IPS-18a (cell line): Measurements from ENCODE around the gene CGNL1.

Experiments
- H3K27ac ChIP-seq: one replicate; pipeline ENCODE4 v1.5.1; 2013; ENCODE audit warnings: low read length
- H3K27me3 ChIP-seq: one replicate; pipeline ENCODE4 v1.6.1; 2013; ENCODE audit warnings: mild to moderate bottlenecking, low read length; ENCODE audit not compliant: control insufficient read depth, insufficient read depth
- H3K36me3 ChIP-seq: one replicate; pipeline ENCODE4 v1.6.1; 2013; ENCODE audit warnings: low read depth, low read length; ENCODE audit not compliant: control insufficient read depth
- H3K4me1 ChIP-seq: one replicate; pipeline ENCODE4 v1.6.1; 2013; ENCODE audit warnings: low read depth, low read length; ENCODE audit not compliant: control insufficient read depth
- H3K4me3 ChIP-seq: one replicate; pipeline ENCODE4 v1.5.1; 2013; ENCODE audit warnings: low read length
- H3K9ac ChIP-seq: one replicate; pipeline ENCODE4 v1.6.1; 2013; ENCODE audit warnings: mild to moderate bottlenecking, low read length, moderate library complexity
- H3K9me3 ChIP-seq: one replicate; pipeline ENCODE4 v1.6.1; 2013; ENCODE audit warnings: low read depth, low read length; ENCODE audit not compliant: control insufficient read depth

The CGNL1 gene

DNA sequence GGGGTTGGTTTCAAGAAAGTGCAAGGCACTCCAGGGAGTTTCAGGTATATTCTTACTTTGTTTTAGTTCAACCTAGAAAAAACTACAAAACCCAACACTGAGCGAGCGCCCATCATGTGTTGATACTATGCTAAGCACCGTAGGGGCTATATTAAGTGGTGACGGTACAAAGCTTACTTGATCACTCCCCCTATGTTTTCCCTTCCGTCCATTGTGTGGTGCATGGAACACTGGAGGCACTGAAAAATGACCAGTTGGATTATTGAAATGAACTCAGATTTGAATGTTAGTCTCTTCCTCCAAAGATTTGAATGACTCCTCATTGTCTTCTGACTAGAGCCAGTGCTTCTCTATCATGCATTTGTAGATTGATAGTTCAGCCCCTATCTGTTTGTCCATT, 222.0 kb downstream of the CGNL1 start:
- Histone ChIP-seq H3K27ac (no peak overlapping the region), H3K27me3 (peaks cover under 1% of the 10 kb centered on the region), H3K4me3 (no peak overlapping the region), H3K4me1 (no peaks in the 10 kb centered on the region), H3K9me3 (no peaks in the 10 kb centered on the region), H3K36me3 (no peaks in the 10 kb centered on the region), H3K9ac (no peak overlapping the region)

DNA sequence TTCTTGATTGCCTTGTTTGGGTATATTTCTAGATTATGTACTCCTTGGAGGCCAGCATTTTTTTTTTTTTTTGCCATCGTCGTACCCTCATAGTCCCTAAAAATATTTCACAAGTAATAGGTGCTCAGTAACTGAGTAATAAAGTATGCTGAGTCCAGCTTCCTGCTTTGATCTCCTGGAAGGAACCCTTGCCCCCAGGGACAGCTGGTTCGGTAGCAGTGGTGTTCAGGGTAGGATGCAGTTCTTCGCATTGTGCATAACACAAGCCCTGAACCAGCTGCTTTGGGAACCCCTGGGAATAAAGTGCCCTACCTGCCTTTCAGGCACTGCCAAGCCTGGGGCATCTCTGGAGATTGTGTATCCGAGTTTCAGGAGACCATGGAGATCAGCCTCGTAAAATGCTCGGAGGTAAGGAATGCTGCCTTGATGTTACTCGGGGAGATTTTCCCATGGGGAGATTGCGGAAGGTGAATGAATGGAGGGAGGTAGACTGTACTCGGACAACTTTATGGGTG, 223.0 kb downstream of the CGNL1 start:
- H3K9me3 ChIP-seq = no peaks in the 10 kb centered on the region
- no peak overlapping the region for H3K27ac ChIP-seq
- H3K36me3 ChIP-seq = no peaks in the 10 kb centered on the region
- no peaks in the 10 kb centered on the region for H3K27me3 ChIP-seq
- no peak overlapping the region for H3K9ac ChIP-seq
- no peaks in the 10 kb centered on the region for H3K4me1 ChIP-seq
- no peak overlapping the region for H3K4me3 ChIP-seq

DNA sequence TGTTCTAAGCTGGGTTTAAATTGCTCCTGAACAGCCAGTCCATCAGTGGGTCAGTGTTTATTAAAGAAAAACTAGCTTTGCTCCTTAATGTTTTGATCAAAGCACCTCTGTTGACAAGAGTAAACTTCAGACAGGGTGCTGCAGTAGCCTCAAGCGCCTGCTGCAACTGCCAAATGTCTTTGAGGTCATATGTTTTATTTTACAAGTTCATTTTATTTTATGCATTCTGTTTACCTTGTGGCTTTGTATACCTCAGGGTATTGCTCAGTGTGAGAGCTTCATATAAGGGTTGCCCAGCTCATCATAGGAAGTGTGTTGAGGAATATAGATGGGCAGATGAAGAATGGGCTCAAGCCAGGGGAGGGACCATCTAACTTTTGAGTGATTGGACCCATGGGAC, 223.9 kb downstream of the CGNL1 start:
- Histone ChIP-seq H3K4me1 (no peaks in the 10 kb centered on the region), H3K9me3 (no peaks in the 10 kb centered on the region), H3K27me3 (no peaks in the 10 kb centered on the region), H3K27ac (no peak overlapping the region), H3K4me3 (no peak overlapping the region), H3K9ac (no peak overlapping the region), H3K36me3 (no peaks in the 10 kb centered on the region)
